Limb (tissue), 2 donors: ENCODE results near the gene LAD1.

Experiments
- DNase-seq, 2 donors: peaks; one replicate each; pipeline ENCODE4 v3.0.0-alpha.2; 2016; ENCODE audit errors: extremely low spot score in 2 of 2

The LAD1 gene

DNA sequence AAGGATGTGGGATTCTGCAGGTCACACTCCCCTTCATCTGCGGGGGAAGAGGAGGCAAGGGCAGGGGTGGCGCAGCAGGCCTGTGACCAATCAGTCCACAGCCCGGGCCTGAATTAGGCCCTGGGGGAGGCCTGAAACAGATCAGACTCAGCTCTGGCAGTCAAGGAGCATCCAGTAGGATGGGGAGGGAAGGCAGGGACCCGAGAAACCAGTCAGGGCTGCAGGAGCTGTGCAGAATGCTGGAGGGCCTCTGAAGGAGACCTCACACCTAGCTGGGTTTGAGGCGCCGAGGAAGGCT is 34.4 kb downstream of the LAD1 start:
- DNase-seq, result no peak

DNA sequence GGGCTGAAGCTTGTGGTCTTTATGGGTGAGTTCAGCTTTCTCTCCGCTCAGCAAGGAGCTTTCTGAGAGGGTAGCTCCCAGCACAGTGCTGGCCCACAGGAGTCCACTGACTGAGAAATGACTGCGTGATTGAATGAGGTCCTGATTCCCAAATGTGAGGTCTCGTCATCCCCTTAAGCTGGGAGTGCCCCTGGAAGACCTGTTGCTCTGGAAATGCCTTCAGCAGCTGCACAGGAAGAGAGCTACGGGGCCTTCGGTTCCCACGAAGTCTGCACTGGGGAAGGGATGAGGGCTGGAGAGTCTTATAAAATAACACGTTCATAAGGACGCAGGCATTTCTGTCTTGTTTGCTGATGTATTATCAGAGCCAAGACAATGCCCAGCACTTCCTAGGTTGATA is 35.7 kb downstream of the LAD1 start:
- no peak for DNase-seq

DNA sequence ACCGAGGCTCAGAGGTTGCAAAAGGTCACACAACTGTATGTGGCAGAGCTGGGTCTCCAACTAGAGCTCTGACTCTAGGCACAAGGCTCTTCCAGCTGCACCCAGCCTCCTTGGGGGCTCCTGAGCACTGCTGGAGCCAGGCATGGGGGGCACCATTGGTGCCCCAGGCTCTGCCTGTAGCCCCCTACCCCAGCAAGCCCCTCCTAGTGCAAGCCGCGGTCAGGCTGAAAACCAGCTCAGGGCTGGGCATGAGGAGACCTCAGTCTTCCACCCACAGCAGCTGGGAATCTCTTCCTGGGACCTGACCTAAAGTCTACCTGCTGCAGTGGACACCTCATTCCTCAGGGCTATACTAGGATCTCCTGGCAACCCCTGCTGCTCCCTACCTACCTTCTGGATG is 36.2 kb downstream of the LAD1 start:
- no peak for DNase-seq

DNA sequence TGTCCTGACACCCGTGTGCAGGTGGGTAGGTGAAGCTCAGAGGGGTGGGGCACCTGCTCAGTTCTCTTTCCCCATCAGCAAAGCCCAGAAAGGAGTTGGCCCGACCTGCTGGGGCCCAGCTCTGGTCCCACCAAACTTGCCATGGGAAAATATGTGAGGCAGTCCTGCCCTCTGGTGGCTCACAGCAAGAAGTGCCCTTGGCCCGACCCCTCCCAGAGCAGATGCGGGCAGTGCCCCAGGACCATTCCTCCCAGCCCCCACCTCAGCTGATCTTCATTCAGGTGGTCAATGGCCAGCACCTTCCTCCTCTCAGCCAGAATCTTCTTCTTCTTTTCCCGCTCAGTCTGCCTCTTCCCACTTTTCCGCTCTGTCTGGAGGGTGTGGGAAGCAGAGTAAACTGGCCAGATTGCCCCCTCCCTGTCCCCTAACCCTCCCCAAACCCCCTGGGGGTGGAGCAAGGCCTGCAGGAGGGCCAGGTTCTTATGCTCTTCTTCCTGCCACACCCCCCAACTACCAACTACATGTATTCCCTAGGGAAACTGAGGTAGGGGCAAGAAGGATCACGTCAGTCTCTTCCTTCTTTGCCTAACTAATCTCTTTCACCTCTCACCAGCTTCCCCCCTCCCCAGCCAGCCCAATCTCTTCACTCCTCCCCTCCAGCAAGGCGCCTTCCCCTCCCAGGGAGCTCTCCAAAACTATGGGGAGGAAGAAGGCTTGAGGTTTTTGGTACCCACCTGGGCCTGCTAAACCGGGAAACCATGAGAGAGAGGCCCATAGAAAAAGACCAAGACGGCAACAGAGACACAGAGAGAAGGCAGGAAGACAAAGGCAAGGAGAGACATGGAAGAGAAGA is 37.2 kb downstream of the LAD1 start:
- peak in 1 of 2 donors; percentile 66 for DNase-seq

DNA sequence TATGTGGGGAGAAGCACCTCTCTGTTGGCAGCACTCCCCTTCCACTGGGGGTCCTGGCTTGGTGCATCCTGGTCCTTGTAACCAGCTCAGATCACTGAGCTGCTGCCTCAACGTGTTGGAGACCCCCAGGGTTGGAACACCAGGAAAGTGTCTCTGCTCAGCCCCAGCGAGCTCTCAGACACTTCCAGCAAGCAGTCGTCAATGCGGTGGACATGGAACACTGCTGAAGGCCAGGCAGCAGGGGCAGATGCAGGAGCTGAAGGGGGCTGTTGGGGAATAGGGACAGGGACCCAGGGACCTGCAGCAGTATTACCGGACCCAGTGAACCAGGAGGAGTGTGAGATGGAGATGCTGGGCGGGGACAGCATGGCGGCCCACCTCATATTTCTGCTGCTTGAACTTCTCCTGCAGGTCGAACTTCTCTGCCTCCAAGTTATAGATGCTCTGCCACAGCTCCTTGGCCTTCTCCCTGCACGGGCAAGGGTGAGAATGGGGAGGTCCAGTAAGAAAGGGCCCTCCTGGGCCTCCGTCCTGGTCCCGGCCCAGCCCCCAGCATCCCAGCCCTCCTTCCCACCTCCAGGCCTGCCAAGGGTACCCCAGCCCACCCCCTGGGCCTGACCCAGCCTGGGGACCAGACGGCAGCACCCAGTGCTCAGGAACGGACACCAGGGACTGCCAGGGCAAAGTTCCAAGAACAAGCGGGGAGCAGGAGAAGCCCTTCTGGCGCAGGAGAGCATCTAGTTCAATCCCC is 38.0 kb downstream of the LAD1 start:
- DNase-seq, result no peak

DNA sequence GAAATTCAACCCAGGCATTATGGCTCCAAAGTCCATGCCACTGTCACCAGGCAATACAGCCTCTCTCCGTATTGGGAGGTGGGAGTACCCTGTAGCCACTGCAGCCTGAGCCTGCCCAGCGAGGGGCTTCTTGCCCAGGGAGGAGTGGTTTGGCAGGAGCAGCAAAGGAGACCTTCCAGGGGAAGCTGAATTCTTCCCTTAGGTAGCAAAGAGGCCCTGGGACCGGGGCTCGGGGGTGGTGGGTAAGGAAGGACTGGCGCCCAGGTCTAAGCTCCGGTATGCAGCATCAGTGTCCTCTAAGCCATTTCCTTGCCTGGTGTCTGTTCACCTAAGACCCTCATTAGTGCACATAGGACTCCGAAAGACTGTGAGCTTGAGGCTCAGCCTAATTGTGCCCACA is 38.6 kb downstream of the LAD1 start:
- DNase-seq, result no peak

DNA sequence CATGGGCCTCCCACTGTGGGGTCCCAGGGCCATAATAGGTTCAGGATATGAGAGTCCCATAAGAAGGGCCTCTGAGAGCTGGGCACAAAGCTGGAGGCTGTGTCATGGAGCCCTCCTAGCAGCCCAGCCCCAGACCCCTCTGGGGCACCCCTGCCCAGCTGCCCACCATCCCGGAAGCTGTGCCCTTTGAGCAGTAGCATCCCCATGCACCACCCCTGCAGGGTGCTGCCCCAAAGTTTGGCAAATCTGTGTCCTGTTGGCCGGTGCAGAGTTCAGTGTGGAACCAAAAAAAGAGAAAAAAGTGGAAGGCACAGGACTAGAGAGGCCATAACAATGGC is 39.3 kb downstream of the LAD1 start:
- no peak for DNase-seq

DNA sequence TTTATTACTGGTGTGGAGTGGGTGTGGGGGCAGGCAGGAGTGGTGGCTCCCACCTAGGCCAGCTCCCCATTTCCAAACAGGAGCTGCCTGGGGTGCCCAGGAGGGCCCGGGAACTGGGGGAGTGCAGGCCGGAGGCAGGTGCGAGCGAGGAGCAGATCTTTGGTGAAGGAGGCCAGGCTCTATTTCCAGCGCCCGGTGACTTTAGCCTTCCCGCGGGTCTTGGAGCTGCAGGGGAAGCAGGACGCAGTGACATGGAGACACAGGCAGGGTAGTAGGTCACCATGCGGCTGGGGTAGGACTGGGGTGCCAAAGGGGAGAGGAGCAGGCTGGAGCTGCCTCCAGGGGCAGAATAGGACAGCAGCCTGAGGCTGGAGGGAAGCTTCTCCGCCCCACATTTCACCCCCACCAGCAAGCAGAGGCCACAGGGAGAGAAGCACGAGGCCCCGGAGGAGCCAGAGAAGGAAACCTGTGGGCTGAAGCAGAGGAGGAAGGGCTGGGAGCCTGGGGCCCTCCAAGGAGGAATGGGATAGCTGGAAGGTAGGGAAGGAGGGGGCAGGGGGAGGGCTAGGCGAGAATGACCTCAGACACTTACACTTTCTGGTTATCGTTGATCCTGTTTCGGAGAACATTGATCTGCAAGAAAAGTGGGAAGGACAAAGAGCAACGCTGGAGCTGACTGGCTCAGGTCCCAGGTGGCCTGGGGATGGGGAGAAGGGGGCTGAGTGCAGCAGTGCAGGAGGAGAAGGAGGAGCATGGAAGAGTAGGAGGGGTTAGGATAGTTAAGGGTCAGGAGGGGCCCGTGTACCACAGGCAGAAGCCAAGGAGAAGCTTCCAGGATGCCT is 39.9 kb downstream of the LAD1 start:
- DNase-seq, result no peak

DNA sequence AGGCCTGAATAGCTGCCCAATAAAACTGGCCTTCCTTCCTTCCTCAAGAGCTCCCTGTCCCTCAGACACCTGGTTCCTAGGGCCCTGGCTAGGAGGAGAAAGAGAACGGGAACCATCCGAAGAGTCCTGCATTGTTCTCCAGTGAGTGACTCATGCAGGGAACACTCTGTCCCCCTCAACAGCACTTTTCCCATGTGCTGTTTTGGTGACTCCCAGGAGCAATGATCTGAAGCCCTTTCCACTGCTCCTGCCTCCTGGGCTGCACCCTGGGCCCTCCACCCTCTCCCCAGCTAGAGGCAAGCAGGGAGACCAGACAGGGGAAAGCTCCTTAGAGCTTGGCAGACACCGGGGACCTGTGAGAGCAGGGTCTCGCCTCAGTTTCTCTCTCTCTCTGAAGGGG is 40.5 kb downstream of the LAD1 start:
- DNase-seq, result no peak

DNA sequence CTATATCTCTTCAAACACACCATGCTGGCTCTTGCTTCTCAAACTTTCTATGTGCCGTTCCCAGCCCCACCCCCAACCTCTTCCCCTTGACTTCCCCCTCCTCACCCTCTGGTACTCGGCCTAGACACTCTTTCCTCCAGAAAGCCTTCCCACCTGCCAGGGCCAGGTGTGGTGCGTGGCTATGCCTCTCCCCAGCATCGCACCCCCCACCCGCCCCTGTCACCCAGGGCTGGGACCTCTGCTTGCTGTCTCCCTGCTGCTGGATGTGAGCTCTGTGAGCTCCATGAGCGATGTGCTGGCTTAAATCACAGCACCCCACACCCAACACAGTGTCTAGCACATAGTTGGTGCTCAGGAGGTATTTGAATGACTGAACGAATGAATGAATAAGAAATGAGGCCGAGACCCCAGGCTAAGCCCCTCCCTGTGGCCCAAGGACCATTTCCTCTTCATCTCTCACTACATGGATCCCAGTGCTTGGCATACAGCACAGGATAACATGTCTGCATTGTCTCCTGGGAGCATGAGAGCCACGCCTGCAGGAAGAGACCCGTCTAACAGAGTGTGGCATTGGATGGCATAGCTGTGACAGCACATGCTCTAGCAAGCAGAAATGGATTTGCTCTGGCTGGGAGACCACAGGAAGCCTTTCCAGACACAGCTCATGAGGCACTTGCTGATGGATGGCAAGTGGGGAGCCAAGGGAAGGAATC is 41.3 kb downstream of the LAD1 start:
- DNase-seq, result no peak

DNA sequence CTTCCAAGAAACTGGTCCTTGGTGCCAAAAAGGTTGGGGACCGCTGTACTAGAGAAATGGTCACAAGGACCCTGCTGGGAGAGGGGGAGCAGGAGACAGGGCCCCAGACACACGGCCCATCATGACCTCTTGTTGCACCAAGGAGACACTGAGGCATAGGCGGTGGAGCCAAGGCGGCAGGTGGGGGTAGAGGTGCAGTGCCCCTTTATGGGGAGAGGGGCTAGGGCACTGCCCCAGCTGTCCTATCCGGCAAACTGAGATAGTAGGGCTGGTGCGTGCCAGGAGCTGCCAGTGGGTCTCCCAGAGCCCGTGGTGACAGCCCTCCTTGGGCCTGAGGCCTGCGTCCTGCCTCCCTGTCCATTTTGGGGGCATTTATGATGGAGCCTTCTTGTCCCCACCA is 41.9 kb downstream of the LAD1 start:
- no peak for DNase-seq

DNA sequence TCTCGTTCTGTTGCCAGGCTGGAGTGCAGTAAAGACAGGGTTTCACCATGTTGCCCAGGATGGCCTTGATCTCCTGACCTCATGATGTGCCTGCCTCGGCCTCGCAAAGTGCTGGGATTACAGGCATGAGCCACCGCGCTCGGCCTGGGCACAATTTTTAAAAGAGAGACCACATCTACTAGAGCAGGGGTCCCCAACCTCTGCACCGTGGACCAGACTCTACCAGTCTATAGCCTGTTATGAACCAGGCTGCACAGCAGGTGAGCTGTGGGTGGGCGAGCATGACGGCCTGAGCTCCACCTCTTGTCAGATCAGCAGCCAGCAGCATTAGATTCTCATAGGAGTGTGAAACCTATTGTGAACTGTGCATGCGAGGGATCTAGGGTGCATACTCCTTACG is 42.4 kb downstream of the LAD1 start:
- no peak for DNase-seq

DNA sequence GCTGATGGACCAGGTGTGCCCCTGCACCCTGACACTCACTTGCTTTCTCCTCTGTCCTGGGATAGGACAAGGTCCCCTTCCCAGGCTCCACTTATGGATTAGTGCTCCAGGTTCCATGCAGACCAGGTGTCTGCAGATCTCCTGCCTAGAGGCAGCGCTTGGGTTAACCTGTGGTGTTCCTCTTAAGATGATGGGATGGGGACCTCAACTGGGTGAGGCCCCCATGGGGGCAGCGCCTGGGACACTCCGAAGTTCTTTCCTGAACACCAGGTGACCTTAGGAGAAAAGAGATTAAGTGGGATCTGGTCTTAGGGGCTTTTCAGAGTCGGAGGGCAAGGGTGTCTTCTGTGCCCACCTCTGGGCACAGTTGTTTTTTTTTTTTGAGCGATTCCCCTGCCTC is 42.9 kb downstream of the LAD1 start:
- no peak for DNase-seq

DNA sequence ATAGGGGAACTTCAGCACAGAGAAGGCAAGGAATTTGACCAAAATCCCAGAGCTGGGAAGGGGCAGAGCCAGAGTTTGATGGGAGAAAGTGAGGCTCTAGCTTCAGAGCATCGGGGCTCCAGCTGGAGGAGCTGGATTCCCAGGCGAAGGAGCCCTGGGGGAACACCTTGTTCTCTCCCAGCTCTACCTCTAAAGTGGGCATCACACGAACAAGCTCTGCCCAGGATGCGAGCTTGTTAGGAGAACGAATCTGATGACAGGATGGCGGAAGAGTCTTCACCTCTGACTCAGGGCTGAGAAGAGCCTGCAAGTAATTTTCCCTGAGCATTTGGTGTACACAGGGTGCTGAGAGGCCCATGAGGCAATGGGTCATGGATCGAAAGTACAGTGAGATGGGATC is 43.7 kb downstream of the LAD1 start:
- no peak for DNase-seq

DNA sequence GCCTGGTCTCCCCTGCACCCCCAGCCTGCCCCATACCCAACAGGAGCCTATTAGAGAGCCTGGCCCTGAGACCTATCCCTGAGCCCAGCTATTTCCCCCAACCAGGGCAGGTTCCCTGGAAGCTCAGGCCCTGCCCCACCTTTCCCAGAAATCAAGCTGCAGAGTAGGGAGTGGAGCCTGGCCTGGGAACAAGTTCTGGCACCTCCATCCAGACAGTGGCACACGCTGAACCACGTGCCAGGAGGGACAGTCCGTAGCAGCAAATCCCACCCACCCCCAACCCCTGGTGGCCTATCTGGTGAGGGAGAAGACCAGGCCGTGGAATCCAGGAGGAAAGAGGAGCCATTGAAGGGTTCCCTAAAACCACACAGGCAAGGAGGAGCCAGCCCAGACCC is 44.2 kb downstream of the LAD1 start:
- DNase-seq, result no peak

DNA sequence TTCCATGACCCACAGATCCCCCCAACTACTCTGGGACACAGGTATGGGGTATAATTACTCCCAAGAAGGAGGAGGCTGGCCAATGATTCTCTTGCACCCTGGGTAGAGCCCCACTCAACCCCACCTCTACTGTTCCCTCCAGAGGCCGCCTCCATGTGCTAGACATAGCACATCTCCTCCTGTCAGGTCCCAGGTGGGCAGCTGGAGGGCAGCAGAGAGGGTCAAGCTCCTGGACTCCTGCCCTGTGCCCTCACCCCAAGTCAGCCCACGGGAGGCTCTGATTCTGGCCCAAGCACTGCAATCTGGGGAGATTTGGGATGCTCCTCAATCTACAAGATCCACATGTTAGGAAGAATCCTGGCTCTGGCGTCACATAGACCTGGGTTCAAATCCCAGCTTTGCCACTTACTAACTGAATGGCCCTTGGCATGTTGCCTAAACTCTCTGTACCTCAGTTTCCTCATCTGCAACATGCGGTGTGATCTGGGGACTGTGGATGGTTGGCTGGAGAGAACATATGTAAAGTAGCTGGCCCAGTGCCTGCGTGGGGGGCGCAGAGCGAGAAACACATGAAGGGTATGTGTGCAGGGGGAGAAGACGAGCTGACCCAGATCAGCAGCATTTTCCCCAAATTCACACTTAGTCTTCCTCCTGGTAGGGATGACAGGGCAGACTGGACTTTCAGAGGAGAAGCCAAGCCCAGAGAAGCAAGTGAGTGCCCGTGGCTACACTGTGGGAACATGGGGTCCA is 44.8 kb downstream of the LAD1 start:
- no peak for DNase-seq

DNA sequence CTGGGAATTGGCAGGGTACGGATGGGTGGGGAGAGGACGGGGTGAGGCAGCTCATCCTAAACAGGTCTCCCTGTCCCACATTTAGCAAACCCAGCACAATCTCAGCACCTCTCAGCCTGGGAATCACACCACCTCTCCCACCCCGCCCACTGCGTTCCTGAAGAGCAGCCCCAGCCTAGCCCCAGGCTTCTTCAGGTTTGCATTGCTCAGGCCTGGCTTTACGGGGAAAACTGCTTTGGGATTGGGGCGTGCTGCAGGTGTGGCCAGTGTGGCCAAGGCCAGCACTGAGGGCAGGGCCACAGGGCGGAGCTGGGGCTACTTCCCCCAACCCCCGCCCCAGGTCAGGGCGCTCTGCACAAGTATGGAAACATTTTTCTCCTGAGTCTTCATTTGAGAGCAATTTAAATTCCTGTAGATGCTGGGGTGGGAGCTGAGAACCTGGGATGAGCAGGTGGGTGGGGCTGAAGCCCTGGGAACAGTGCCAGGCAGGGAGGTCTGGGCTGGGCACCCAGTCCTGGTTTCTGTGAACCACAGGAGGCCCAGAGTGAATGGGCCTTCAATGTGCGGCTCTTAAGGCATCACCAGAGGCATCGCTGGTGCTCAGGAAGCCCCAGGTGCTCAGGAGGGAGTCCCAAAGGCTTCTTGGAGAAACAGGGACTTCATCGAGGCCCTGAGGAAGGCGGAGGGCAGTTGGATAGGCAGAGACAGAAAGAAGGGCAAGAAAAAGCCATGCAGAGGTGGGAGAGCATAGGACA is 45.8 kb downstream of the LAD1 start:
- no peak for DNase-seq

DNA sequence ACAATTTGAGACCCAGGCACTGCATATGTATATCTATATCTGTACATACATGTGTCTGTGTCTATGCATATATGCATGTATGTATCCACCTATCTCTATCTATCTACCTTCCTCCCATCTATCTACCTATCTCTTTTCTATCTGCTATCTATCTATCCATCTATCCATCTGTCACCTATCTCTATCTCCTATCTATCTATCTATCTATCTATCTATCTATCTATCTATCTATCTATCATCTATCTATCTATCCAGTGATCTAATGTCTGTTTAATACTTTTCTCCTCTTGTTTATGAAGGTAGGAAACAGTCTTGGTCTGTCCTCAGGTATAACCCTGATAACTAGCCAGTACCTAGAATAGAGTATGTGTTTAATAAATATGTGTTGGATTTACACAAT is 47.5 kb downstream of the LAD1 start:
- no peak for DNase-seq

DNA sequence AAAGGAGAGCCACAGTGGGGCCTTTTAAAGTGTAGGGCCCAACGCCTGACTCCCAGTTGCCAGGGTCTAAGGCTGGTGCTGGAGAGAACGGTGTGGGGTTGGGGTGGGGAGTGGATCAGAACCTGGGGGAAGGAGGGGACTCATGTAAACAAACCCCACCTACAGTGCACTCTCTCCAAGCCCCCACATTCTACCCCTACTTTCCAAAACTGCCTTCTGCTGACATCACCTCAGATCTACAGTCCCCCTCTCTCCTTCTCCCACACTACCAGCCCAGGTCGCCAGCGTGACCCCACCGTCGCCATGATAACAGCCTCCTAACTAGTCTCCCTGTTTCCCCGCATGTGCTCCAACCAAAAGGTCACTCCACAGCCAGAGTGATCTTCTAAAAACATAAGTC is 48.2 kb downstream of the LAD1 start:
- DNase-seq, result no peak

DNA sequence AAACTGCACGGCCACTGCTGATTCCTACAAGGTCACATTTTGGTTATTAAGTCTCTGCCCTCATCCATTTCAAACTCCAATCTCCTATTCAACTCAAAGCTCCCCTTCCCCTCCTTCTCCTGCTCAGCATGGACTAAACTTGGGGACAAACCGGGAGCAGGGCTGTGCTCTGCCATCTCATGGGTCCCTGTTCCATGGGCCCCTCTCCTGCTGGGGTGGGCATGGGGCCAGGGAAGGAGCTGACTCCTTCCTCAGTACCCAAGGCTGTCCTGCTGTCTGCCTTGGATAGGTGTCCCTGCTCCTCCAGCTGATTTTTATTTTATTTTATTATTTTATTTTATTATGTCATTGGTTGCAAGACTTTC is 48.8 kb downstream of the LAD1 start:
- DNase-seq, result no peak

DNA sequence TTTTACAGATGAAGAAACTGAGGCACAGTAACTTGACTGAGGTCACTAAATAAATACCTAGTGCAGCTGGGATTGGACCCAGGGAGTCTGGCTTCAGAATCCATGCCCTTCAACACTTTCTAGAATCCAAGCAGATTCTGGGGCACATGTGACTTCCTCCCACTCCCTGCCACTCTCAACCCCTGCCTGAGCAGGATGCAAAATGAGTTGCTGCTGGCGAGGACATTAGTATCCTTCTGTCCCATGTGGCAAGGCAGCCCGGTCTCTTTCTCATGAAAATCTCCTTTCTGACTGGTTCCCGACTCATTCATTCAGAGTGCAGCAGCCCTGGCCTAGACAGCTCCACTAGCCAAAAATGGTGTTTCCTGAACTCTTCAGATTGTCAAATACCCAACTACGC is 50.0 kb downstream of the LAD1 start:
- DNase-seq, result no peak
